ENCODE measurements around the gene ZFP28.

Gene ZFP28

GRCh38 chr19:56538254-56538760 lies 441 bp upstream of the ZFP28 start:
- TF ChIP-seq ZFX (IDR thresholded peaks at IDR 0.05; ENCODE audit: borderline replicate concordance) (no peak), CTCF (IDR thresholded peaks at IDR 0.05) (no peak)
- peak overlapping the region; percentile 89 for H3K27ac ChIP-seq

- TF ChIP-seq ZFX (IDR thresholded peaks at IDR 0.05; ENCODE audit: borderline replicate concordance) (no peak), CTCF (IDR thresholded peaks at IDR 0.05) (no peak)
- H3K27ac ChIP-seq: no peak overlapping the region
Observed at GRCh38 chr19:56543776-56544175, 5.0 kb downstream of the ZFP28 start.

- TF ChIP-seq CTCF (IDR thresholded peaks at IDR 0.05) (no peak), ZFX (IDR thresholded peaks at IDR 0.05; ENCODE audit: borderline replicate concordance) (no peak)
- H3K27ac ChIP-seq: no peak overlapping the region
Observed at GRCh38 chr19:56547535-56547934, 8.8 kb downstream of the ZFP28 start.

- H3K27ac ChIP-seq: no peak overlapping the region
- no peak for TF ChIP-seq CTCF (IDR thresholded peaks at IDR 0.05)
- no peak for TF ChIP-seq ZFX (IDR thresholded peaks at IDR 0.05; ENCODE audit: borderline replicate concordance)
Observed at GRCh38 chr19:56554272-56554869, 15.6 kb downstream of the ZFP28 start.

- TF ChIP-seq CTCF (IDR thresholded peaks at IDR 0.05) (no peak), ZFX (IDR thresholded peaks at IDR 0.05; ENCODE audit: borderline replicate concordance) (no peak)
- no peak overlapping the region for H3K27ac ChIP-seq
Observed at GRCh38 chr19:56562766-56563165, 24.0 kb downstream of the ZFP28 start.

- no peak for TF ChIP-seq CTCF (IDR thresholded peaks at IDR 0.05)
- no peak for TF ChIP-seq ZFX (IDR thresholded peaks at IDR 0.05; ENCODE audit: borderline replicate concordance)
- H3K27ac ChIP-seq: peak overlapping the region; percentile 67
Observed at GRCh38 chr19:56566904-56567273, 28.1 kb downstream of the ZFP28 start.

GRCh38 chr19:56567274-56568120 lies 28.7 kb downstream of the ZFP28 start, which contains the start of gene ZNF470:
ZNF470 (plus strand) TSS chr19:56567468; CDS start chr19:56570312, 2,844 bp downstream.
- peak within 1 kb of the TSS; percentile 67 for H3K27ac ChIP-seq
- TF ChIP-seq ZFX (IDR thresholded peaks at IDR 0.05; ENCODE audit: borderline replicate concordance) (no peak), CTCF (IDR thresholded peaks at IDR 0.05) (no peak)

Data from 22Rv1 (cell line).